Activated CD4-positive, alpha-beta T cell treated with anti-CD3 and anti-CD28 coated beads, Interleukin-2, amount 50 U/mL, for 48 hours (primary cell): ENCODE results near the gene COX11.

Experiments
- DNase-seq, 2 experiments: peaks; one replicate each; pipeline ENCODE4 v3.0.0-alpha.2; 2020

COX11 gene

DNA sequence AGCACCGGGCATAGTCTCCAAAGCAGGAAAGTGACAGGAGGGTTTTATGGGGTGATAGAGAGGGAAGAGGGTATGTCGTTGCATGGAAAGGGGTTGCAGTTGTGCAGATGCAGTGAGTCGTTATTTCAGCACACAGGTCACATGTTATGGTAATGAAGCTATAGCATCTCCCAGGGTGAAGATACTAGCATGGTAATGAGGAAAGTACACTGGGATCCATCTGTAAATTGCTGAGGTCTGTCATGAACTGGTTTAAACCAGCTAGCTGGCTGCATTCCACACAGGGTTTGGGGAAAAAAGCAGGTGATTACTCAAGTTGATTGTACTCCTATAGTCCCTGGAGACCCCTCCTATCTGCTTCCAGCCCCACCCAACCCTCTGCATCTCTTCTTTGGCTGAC lies 11.7 kb downstream of the COX11 start:
- DNase-seq: no peak

DNA sequence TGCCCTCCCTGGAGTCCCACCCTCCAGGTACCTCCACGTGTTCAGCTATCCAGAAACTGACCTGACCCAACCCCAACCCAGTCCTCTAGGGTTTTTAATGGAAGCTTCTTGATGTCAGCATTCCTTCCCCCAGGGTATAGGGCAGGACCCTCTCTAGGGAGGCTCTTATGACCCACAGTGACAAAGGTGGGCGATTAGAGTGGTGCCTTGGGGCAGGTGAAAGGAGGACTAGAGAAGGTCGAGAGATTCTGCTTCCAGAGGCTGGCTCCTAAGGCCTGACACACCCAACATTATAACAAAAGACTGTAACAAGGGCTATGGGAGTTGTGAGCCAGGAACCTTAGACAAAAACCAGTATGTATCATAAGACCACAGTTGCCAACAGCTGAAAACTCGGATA lies 17.2 kb downstream of the COX11 start:
- DNase-seq: no peak

DNA sequence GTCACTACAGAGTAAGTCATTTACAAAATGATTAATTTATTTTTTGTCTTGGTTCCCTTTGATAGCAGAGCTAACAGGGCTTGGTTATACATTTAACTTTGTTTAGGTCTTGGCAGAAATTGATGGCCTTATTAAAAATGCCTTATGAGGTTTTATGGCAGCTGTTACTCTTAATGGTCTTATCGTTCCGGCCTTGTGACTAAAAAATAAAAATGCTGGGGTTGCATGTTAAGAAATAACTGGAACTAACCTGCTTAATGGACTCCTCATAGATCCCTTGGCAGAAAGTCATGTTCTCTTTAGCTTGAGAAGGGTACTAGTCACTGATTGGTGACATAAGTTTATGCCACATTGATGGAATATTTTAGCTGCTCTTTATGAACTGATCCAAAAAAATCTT lies 18.3 kb downstream of the COX11 start:
- no peak for DNase-seq

DNA sequence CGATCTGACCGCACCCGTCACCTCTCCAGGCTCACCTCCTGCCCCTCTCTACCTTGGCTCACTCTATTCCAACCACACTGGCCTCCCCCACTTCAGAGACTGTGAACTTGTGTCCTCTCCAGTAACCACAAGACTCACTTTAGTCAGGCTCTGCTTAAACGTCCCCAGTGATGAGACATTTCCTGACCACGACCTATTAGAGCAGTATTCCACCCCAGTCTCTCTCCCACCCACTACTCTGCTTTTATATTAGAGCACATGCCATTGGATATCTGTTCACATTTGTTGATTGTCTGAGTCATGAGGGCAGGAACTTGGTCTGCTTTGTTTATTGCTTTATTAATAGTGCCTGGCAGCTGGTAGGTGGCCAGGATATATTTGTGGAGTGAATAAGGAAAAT lies 20.1 kb downstream of the COX11 start:
- no peak for DNase-seq

DNA sequence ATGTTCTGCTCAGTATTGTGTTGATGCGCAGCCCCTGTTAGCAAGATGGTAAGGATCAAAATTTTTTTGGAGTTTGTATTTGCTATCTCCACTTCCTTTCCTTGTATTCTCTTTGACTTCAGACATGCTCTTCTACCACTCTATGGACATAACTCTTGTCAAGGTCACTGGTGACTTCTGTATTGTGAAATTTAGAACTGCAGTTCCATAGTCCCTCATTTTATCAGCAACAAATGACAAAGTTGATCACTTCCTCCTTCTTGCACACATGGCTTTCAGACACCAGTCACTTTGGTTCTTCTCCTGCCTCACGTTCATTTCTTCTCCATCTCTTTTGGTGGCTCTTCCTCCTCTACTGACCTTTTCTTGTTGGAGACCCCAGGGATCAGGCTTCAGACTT lies 21.1 kb downstream of the COX11 start:
- DNase-seq: no peak

DNA sequence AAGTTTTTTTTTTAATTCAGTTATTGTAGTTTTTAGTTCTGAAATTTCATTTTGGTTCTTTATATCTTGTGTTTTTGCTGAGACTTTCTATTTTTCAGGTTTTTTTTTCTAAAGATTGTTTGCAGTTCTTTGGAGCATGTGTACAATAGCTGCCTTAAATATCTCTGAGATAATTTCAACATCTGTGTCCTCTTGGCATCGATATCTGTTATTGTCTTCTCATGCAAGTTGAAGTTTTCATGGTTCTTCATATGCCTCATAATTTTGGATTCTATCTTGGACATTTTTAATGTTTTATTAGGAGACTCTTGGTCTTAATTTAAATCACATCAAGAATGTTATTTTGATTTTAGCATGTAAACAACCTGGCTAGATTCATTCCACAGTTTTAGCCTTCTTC lies 22.8 kb downstream of the COX11 start:
- DNase-seq: no peak

DNA sequence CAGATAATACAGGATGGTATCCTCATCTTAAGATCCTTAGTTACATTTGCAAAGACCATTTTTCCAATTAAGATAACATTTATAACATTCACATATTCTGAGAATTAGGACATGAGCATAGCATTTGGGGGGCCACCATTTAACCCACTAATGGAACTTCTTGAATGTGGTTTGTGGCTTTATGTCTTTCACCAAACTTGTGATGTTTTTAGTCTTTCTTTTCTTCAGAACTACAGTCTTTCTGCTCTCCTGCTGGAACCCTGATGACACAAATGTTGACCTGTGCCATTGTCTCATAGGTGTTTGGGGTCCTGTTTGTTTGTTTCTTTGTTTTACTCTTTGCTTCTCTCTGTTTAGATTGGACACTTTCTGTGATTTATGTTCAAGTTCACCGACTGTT lies 23.2 kb downstream of the COX11 start:
- DNase-seq: no peak

DNA sequence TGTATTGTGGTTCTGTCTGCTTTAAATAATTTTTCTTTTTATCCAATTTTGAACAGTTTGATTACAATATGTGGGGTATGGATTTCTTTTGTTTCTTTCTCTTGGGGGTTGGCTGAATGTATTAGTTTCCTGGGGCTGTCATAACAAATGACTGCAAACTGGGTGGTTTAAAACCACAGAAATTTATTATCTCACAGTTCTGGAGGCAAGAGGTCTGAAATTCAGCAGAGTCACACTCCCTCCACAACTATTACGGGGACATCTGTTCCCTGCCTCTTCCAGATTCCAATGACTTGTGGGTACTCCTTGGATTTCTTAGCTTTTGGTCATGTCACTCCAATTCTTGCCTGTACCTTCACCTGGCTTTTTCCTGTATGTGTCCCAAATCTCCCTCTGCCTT lies 23.7 kb downstream of the COX11 start:
- no peak for DNase-seq

DNA sequence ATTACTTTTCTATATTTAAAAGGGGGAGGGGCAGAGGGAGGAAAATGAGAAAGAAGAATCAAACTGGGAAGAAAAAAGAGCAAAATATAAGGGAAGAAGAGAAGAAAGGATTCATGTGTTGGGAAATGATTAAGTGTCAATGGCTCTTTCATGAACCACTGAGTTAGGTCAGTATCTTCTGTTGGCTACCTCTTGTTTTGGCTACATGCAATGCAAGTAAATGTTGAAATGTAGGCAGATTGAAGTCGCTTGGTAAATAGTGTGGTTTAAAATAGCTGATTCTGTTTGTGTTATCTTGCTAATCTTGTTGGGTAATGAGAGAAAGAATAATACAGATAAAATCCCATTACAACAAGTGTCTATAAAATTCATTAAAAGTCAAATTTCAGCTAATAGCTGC lies 27.2 kb downstream of the COX11 start:
- no peak for DNase-seq

DNA sequence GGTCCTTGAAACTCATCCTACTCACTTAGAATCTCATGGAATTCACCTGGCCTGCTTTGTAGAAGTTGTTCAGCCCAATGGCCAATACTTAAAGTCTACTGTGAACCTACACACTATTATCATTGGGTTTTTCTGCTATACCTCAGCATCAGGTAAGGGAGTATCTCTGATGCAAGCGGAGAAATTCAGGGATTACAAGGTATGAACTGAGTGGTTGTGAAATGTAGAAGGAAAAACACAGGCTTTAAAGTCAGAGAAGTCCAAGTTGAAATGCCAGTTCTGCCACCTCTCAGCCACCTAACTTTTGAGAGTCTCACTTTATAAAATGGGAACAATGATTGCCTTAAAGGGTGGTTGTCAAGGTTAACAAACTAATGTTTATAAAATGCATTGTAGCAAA lies 31.0 kb downstream of the COX11 start:
- DNase-seq: no peak

DNA sequence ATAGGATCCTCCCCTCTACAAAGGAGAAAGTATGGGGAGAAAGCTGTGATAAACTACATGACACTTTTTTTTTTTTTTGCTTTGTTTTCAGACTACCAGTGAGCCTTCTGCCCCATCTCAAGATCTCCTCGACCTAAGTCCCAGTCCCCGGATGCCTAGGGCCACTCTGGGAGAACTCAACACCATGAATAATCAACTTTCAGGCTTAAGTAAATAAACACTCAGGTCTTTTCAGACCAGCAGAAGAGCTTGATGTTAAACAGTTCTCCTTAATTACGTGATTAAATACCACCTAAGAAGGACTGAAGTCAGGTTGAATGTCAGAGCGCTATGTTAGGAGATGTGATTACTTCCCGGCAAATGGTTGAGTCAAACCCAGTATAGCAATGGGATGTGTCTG lies 31.4 kb downstream of the COX11 start:
- no peak for DNase-seq

DNA sequence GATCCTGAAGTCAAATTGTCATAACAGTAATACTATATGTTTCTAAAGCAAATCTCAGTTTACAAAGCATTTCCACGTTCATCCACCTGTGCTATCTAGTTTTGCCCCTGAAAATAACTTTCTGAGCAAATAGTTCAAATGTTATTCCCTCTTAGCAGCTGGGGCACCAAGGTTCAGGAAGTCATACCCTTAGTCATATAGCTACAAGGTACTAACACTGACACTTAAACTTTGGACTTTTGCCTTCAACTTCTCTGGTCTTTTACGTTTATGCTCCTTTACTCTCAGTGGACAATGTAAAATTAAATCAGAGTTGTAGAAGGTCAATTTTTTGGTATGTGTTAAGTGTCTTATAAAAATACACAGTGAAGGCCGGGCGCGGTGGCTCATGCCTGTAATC lies 33.0 kb downstream of the COX11 start:
- no peak for DNase-seq

DNA sequence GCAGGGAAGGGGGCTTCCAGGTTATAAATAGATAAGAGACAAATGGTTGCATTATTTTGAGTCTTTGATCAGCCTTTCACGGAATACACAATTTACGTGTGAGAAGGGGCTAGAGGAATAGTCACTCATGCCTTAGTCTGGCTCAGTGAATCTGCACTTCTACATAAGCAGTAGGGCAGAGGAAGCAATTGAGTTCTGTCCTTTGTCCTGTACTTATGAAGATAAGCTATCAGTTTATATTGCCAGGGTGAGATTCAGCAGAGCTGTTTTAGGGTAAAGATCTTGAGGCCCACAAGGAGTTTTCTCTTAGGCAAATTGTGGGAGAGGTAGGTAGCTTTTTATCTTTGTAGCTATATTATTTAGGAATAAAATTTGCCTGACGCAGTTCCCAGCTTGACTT lies 34.5 kb downstream of the COX11 start:
- DNase-seq: no peak

DNA sequence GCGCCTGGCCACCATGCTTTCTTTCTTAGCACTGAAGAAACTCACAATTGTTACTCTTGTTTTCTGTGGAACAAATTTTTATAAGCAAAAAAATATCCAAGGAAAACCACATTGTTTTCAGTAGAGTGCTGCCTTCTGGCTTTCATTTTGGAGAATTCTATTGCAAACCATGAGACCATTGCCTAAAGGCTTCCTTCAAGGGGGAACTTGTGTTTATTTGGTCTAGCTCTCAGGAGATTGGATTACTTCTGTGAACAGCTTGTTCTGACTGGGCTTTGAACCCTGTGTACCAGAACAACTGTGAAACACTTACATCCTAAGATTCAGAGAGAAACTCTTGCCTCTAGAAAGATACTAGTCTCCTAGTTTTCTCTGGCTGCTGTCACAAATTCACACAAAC lies 35.7 kb downstream of the COX11 start:
- DNase-seq: no peak

DNA sequence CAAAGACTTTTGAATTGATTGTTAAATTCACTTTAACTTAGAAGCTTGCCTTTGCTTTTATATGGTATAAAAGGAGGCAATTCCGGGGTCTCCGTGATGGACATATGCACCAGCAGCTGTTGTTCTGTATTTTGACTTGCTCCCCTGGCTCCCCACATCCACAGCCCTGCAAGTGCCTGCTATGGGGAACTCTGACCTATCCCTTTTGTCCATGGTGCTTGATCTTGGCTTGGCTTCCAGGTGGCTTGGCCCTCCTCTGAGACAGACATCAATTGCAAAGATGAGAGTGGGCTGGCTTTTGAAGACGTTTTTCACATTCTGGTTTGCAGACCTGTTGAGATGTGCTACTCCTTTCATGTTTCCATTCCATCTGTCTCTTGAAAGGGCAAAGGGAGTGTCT lies 40.9 kb downstream of the COX11 start:
- no peak for DNase-seq

DNA sequence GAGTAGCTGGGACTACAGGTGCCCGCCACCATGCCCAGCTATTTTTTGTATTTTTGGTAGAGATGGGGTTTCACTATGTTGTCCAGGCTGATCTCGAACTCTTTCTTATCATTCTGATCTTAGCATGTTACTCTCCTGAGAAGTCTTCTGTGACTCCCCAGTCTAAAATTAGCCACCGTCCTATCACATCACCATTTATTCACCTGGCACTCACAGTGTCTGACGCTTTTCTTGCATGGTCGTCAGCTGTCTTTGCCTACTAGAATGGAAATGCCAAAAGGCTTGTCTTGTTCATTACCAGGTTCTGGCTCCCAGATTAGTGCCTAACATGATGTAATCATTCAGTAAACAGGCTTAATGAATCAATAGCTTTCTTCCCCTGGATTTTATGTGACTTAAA lies 44.0 kb downstream of the COX11 start:
- no peak for DNase-seq

DNA sequence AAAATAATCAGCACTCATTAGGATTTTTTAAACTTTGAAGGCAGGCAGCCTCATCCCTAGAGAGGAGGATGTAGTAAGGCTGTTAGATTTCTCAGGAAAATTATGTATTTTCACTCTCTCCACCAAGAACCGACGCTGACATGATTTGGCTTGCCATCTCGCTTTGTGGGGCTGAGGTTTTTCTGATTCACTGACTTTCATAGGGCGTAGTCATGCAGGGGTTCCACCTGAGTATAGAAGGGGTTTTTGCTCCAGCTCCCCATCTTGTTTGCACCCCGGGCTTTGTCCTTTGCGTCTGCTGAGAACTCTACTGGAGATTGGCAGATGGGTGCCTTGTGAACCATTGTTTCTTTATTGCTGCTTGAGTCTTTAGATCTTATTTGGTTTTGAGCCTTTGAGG lies 47.6 kb downstream of the COX11 start:
- no peak for DNase-seq

DNA sequence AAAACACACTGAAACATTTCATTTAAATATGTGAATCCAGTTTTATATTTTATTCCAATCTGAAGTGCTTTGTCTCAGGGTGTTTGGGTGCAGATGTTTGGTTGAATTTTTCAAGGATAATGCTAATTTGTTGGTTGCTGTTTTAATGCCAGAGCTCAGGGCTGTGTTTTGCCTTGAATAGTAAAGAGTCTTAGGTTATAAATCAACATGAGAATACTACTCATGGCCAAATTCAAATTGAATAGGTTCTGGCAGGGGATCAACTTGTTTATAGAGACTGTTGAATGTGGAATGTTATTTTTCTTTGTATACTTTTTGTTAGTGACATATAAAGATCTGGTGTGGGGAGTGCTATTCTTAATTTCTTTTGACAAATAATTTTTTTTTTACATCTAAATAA lies 49.0 kb downstream of the COX11 start:
- no peak for DNase-seq

DNA sequence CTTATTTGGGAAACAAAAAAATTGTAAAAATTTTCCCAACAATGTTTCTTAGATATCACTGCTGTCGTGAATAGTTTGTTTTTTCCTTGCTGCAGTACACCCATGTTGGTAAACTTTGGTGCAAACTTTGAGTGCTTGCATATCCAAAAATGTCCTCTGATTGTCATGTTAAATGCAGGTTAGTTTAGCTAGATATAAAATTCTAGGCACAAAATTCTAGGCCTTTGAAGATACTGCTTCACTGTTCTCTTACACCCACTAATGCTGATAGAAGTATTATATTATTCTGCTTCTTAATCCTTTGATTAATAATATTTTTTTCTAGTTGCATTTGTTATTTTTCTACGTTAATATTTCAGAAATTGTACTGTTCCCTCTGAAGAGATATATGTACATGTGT lies 51.7 kb downstream of the COX11 start:
- DNase-seq: no peak
